HepG2 (cell line): ENCODE data around the gene ZFAND2B. TPM values are rescaled to one million over a fixed set of nuclear protein-coding genes. Genes with fewer than 3 reads are reported as not detected.

ENCODE experiments used
- ARNTL ChIP-seq: sonication (generic); formaldehyde crosslinking; IDR thresholded peaks from 2 replicates; pipeline ENCODE4 v1.4.0; 2020; ENCODE audit warnings: mild to moderate bottlenecking, missing genetic modification reagents
- ATF7 ChIP-seq, 2 experiments: fragments of 450-650 bp in 1 of 2; sonication (generic) in 1 of 2; formaldehyde crosslinking in 1 of 2; IDR thresholded peaks; 2 replicates each; pipeline versions ENCODE4 v1.4.0 to v1.6.1; 2016 to 2020; ENCODE audit warnings: antibody characterized with exemption in 1 of 2, mild to moderate bottlenecking in 1 of 2, missing genetic modification reagents in 1 of 2
- GLI4 ChIP-seq: sonication (generic); formaldehyde crosslinking; IDR thresholded peaks from 2 replicates; pipeline ENCODE4 v1.5.1; 2020; ENCODE audit warnings: missing genetic modification reagents, mild to moderate bottlenecking, moderate library complexity, borderline replicate concordance
- JDP2 ChIP-seq: sonication (generic); formaldehyde crosslinking; IDR thresholded peaks from 2 replicates; pipeline ENCODE4 v1.8.1; 2022; ENCODE audit warnings: missing genetic modification reagents, borderline replicate concordance
- JUND ChIP-seq: sonication (generic); formaldehyde crosslinking; IDR thresholded peaks from 2 replicates; pipeline ENCODE4 v1.8.0; 2022; ENCODE audit warnings: mild to moderate bottlenecking, missing genetic modification reagents
- SRF ChIP-seq: IDR thresholded peaks from 2 replicates; pipeline ENCODE4 v1.6.1; 2011; ENCODE audit warnings: mild to moderate bottlenecking, low read depth, low read length, moderate library complexity
- STAG1 ChIP-seq: sonication (generic); formaldehyde crosslinking; IDR thresholded peaks from 2 replicates; pipeline ENCODE4 v1.4.0; 2020; ENCODE audit warnings: missing genetic modification reagents
- ZNF136 ChIP-seq: sonication (generic); formaldehyde crosslinking; IDR thresholded peaks from 2 replicates; pipeline ENCODE4 v1.8.1; 2022; ENCODE audit warnings: low read depth, mild to moderate bottlenecking, moderate library complexity, missing genetic modification reagents
- ZNF383 ChIP-seq: sonication (generic); formaldehyde crosslinking; IDR thresholded peaks from 2 replicates; pipeline ENCODE4 v1.4.0; 2020; ENCODE audit warnings: missing genetic modification reagents, mild to moderate bottlenecking, borderline replicate concordance
- ZNF7 ChIP-seq: IDR thresholded peaks from 2 replicates; pipeline ENCODE4 v1.6.1; 2016; ENCODE audit warnings: missing biosample characterization, missing genetic modification reagents
- ZNF879 ChIP-seq: sonication (generic); formaldehyde crosslinking; IDR thresholded peaks from 2 replicates; pipeline ENCODE4 v1.8.1; 2023; ENCODE audit warnings: missing genetic modification reagents
- polyA plus RNA-seq, 8 experiments: library from polyadenylated mRNA; depleted of rRNA in 3 of 8; stranded (reverse) in 7 of 8; unstranded in 1 of 8; fragments of >200 nt; fragmentation: Illumina TruSeq in 4 of 8; extraction: Trizol in 4 of 8; gene quantifications; 2 replicates each; pipeline versions ENCODE4 v1.2.1 to v1.2.3, GENCODE V29; 2011 to 2016; ENCODE audit warnings: low read depth in 4 of 8, missing spikeins in 1 of 8, mixed read lengths in 1 of 8; ENCODE audit not compliant: insufficient read depth in 1 of 8
- total RNA-seq, 5 experiments: library from RNA; depleted of rRNA; stranded (reverse); fragments of >200 nt; fragmentation: Illumina TruSeq; extraction: Trizol; gene quantifications; 2 replicates each; pipeline ENCODE4 v1.2.3, GENCODE V29; 2016; ENCODE audit warnings: low read depth in 1 of 5
- TF ChIP-seq, protein P1 (sequence below): sonication (generic); formaldehyde crosslinking; IDR thresholded peaks from 2 replicates; pipeline ENCODE4 v1.9.0; 2021; ENCODE audit warnings: mild to moderate bottlenecking, missing genetic modification reagents
- TF ChIP-seq, protein P2 (sequence below): sonication (generic); formaldehyde crosslinking; IDR thresholded peaks from 2 replicates; pipeline ENCODE4 v1.8.0; 2022; ENCODE audit warnings: missing genetic modification reagents, low read depth, mild to moderate bottlenecking, borderline replicate concordance
- TF ChIP-seq, protein P3 (sequence below): sonication (generic); formaldehyde crosslinking; IDR thresholded peaks from 2 replicates; pipeline ENCODE4 v1.5.0; 2020; ENCODE audit warnings: missing genetic modification reagents
- TF ChIP-seq, protein P4 (sequence below): sonication (generic); formaldehyde crosslinking; conservative IDR thresholded peaks from 2 replicates; pipeline ENCODE4 v1.4.0; 2020; ENCODE audit warnings: missing genetic modification reagents
- TF ChIP-seq, protein P5 (sequence below): sonication (generic); formaldehyde crosslinking; IDR thresholded peaks from 2 replicates; pipeline ENCODE4 v1.8.0; 2022; ENCODE audit warnings: missing genetic modification reagents, mild to moderate bottlenecking, borderline replicate concordance
- TF ChIP-seq, protein P6 (sequence below): conservative IDR thresholded peaks from 2 replicates; pipeline ENCODE4 v1.6.1; 2018; ENCODE audit warnings: missing genetic modification reagents

ZFAND2B gene
- total and polyA plus RNA-seq, 2 of the 13 experiments (the other 11 are each of a cell fraction or from before 2014, with no cell fraction given), result 53.3 to 115 TPM

DNA sequence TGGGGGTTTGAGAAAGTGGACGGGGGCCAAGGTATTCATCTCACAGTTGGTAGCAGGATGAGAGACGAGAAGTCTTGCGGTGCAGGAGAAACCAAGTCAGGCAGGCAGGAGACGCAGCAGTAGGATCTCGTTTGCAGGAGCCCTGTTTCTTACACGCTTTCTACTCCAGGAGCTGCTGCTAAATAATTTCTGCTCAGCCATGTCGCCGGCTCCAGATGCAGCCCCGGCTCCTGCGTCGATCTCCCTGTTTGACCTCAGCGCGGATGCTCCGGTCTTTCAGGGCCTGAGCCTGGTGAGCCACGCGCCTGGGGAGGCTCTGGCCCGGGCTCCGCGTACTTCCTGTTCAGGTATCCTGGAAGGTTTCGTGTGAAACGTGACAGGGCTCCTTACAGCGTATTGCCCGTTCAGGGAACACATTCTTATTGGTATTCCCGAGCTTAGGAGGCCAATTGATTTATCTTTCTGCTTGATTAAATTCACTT is 23.5 kb downstream of the ZFAND2B start (continued):
- TF ChIP-seq, protein P1, sequence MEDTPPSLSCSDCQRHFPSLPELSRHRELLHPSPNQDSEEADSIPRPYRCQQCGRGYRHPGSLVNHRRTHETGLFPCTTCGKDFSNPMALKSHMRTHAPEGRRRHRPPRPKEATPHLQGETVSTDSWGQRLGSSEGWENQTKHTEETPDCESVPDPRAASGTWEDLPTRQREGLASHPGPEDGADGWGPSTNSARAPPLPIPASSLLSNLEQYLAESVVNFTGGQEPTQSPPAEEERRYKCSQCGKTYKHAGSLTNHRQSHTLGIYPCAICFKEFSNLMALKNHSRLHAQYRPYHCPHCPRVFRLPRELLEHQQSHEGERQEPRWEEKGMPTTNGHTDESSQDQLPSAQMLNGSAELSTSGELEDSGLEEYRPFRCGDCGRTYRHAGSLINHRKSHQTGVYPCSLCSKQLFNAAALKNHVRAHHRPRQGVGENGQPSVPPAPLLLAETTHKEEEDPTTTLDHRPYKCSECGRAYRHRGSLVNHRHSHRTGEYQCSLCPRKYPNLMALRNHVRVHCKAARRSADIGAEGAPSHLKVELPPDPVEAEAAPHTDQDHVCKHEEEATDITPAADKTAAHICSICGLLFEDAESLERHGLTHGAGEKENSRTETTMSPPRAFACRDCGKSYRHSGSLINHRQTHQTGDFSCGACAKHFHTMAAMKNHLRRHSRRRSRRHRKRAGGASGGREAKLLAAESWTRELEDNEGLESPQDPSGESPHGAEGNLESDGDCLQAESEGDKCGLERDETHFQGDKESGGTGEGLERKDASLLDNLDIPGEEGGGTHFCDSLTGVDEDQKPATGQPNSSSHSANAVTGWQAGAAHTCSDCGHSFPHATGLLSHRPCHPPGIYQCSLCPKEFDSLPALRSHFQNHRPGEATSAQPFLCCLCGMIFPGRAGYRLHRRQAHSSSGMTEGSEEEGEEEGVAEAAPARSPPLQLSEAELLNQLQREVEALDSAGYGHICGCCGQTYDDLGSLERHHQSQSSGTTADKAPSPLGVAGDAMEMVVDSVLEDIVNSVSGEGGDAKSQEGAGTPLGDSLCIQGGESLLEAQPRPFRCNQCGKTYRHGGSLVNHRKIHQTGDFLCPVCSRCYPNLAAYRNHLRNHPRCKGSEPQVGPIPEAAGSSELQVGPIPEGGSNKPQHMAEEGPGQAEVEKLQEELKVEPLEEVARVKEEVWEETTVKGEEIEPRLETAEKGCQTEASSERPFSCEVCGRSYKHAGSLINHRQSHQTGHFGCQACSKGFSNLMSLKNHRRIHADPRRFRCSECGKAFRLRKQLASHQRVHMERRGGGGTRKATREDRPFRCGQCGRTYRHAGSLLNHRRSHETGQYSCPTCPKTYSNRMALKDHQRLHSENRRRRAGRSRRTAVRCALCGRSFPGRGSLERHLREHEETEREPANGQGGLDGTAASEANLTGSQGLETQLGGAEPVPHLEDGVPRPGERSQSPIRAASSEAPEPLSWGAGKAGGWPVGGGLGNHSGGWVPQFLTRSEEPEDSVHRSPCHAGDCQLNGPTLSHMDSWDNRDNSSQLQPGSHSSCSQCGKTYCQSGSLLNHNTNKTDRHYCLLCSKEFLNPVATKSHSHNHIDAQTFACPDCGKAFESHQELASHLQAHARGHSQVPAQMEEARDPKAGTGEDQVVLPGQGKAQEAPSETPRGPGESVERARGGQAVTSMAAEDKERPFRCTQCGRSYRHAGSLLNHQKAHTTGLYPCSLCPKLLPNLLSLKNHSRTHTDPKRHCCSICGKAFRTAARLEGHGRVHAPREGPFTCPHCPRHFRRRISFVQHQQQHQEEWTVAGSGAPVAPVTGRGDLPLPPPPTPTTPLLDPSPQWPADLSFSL (CRISPR knock-in tag), result no peak
- TF ChIP-seq, protein P2, sequence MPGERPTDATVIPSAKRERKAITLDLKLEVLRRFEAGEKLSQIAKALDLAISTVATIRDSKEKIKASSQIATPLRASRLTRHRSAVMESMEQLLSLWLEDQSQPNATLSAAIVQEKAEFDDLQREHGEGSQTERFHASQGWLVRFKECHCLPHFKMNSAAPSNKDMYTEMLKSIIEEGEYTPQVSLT (CRISPR knock-in tag), result no peak
- TF ChIP-seq, protein P3, sequence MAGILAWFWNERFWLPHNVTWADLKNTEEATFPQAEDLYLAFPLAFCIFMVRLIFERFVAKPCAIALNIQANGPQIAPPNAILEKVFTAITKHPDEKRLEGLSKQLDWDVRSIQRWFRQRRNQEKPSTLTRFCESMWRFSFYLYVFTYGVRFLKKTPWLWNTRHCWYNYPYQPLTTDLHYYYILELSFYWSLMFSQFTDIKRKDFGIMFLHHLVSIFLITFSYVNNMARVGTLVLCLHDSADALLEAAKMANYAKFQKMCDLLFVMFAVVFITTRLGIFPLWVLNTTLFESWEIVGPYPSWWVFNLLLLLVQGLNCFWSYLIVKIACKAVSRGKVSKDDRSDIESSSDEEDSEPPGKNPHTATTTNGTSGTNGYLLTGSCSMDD (CRISPR knock-in tag), result no peak
- TF ChIP-seq ZNF136 (CRISPR knock-in tag), result no peak
- TF ChIP-seq GLI4 (CRISPR knock-in tag), result no peak
- TF ChIP-seq JDP2 (CRISPR knock-in tag), result no peak
- no peak for TF ChIP-seq ZNF7
- TF ChIP-seq, protein P4, sequence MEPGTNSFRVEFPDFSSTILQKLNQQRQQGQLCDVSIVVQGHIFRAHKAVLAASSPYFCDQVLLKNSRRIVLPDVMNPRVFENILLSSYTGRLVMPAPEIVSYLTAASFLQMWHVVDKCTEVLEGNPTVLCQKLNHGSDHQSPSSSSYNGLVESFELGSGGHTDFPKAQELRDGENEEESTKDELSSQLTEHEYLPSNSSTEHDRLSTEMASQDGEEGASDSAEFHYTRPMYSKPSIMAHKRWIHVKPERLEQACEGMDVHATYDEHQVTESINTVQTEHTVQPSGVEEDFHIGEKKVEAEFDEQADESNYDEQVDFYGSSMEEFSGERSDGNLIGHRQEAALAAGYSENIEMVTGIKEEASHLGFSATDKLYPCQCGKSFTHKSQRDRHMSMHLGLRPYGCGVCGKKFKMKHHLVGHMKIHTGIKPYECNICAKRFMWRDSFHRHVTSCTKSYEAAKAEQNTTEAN, result peak; percentile 59; the same call in 1 of the 2 replicates
- TF ChIP-seq ZNF879 (CRISPR knock-in tag), result peak; percentile 21; the same call in 1 of the 2 replicates
- TF ChIP-seq STAG1 (CRISPR knock-in tag), result peak; percentile 31
- TF ChIP-seq JUND, result no peak
- TF ChIP-seq ATF7 (IDR thresholded peaks at IDR 0.05), result no peak
- no peak for TF ChIP-seq ATF7 (CRISPR knock-in tag; IDR thresholded peaks at IDR 0.05)
- no peak for TF ChIP-seq ZNF383 (CRISPR knock-in tag)
- no peak for TF ChIP-seq ARNTL (CRISPR knock-in tag)
- TF ChIP-seq, protein P5, sequence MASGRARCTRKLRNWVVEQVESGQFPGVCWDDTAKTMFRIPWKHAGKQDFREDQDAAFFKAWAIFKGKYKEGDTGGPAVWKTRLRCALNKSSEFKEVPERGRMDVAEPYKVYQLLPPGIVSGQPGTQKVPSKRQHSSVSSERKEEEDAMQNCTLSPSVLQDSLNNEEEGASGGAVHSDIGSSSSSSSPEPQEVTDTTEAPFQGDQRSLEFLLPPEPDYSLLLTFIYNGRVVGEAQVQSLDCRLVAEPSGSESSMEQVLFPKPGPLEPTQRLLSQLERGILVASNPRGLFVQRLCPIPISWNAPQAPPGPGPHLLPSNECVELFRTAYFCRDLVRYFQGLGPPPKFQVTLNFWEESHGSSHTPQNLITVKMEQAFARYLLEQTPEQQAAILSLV (CRISPR knock-in tag), result no peak
- TF ChIP-seq, protein P6, sequence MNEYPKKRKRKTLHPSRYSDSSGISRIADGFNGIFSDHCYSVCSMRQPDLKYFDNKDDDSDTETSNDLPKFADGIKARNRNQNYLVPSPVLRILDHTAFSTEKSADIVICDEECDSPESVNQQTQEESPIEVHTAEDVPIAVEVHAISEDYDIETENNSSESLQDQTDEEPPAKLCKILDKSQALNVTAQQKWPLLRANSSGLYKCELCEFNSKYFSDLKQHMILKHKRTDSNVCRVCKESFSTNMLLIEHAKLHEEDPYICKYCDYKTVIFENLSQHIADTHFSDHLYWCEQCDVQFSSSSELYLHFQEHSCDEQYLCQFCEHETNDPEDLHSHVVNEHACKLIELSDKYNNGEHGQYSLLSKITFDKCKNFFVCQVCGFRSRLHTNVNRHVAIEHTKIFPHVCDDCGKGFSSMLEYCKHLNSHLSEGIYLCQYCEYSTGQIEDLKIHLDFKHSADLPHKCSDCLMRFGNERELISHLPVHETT, result no peak
- TF ChIP-seq SRF, result no peak
